Activated CD8-positive, alpha-beta memory T cell treated with anti-CD3 and anti-CD28 coated beads, Interleukin-2, amount 50 U/mL, for 24 hours (primary cell): ENCODE measurements around the gene PDE4C.
"Not testable (repeated sequence)": the region's sequence is repeated elsewhere in the genome, so short reads cannot be mapped to it uniquely, and the experiment has no call there.

Experiments
- DNase-seq: peaks from one replicate; pipeline ENCODE4 v3.0.0-alpha.2; 2020; ENCODE audit errors: extremely low read depth

The PDE4C gene

DNA sequence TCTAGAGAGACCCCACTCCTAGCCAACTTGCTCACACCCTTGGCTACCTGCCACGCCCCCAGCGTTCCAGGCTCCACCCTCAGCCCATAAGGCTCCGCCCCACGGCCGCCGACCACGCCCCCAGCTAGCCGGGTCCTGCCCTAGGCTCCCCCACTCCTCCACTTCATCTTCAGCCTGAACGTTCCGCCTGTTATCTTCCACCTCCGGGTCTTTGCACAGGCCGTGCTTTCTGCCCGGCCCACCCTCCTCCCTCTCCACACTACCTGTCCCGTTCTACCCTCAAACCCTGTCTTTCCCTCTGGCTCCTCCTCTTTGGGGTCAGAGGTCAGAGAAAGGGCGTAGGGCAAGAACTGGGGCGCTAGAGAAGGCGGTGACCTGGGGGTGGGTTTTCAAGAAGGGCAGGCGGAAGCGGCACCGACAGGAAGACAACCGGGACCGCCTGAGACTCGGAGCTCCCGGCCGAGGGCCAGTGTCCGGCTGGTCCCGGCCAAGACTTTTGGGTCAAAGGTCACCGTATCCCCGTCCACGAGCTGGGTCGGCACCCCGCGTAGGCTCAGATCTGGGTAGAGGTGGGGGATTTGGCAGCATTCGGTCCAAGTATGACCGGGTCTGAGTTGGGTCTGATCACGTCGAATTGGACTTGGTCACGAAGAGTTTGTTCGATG, 2.2 kb downstream of the PDE4C start:
- no peak for DNase-seq

DNA sequence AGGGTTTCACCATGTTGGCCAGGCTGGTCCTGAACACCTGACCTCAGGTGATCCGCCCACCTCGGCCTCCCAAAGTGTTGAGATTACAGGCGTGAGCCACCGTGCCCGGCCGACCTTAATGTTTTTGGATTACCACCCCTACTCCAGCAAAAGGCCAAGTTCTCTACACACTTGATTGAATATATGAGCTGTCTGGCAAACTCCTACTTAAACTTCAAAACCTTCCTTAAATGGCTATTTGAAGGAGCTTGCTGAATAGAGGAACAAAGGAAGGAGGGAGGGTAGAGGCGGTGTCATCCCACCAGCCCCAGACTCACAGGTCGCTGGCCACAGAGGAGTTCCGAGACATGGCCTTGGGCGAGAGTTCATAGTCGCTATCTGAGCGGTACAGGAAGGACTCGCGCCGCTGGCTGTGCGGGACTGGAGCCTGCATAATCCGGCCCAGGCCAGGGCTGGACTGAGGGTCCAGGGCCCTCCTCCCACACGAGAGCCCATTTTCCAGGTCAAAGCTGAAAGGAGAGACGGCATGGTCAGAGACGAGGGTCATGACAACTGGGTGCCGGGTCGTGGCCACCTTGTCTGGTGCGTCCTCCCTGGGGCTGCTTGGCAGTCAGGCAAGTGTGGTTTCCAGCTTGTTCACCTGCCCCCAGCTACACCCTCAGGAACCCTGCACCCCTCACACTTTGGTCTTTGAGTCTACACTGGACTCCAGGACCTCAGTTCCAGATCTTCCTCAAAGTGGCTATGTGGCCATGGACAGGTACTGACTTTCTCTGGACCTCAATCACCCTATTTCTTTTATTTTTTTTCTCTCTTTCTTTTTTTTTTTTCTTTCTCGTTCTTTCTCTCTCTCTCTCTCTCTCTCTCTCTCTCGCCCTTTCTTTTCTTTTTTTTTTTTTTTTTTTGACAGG, 4.2 kb downstream of the PDE4C start:
- no peak for DNase-seq

DNA sequence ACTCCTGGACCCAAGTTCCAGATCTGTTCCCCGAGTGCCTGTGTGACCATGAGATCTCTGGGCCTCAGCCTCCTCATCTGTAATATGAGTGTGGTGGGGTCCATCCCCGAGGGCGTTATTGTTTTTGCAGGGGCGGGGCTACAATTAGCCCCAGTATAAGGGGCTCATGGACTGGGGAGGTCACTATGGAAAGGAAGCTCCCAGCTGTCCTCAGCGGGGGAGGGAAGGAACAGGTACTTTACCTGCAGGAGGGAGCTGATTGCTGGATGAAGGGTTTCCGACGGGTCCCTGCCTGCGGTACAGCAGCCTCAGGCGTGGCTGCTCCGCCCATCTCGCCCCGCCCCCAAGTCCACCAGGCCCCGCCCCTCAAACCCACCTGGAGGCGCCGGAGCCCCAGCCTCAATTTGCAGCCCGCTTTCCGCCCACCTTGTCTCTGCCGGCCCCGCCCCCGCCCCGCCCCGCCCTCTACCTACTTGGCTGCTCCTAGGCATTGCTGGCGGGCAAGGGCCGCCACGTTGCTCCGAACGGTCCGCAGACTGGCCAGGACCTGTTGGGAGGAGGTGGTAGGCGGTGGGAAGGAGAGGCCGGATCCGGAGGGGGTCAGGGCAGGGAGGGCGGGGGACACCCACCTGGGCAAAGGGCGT, 5.5 kb downstream of the PDE4C start:
- no peak for DNase-seq

DNA sequence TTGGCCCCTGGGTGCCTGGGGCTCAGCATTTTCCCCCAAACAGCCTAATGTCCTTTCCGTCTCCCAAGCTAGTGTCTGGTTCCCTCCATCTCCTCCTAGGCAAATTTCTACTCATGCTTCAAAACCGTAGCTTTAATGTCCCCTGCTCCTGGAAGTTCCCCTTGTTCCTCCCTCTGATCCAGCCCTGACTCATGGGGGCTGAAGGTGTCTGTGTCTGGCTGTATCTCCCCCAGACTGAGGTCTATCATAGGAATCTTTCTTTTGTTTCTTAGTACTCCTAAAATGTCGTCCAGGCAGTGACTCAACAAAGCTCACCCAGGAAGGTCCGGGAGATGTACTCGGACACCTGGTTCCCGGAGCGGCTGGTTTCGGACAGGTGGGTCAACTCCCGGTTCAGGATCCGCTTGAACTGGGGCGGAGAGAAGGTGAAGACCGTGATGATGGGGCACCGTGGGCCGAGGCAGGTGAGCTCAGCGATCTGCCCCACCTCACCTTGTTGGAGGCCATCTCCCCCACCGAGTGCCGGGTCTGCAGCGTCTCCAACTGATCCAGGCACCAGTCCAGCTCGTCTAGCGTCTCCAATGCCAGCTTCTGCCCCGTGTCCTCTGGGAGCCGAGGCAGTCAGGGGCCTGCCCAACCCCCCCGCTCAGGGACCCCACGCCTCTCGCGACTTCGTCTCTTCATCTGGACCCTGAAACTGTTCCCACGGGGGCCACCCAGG, 6.2 kb downstream of the PDE4C start:
- DNase-seq = no peak

DNA sequence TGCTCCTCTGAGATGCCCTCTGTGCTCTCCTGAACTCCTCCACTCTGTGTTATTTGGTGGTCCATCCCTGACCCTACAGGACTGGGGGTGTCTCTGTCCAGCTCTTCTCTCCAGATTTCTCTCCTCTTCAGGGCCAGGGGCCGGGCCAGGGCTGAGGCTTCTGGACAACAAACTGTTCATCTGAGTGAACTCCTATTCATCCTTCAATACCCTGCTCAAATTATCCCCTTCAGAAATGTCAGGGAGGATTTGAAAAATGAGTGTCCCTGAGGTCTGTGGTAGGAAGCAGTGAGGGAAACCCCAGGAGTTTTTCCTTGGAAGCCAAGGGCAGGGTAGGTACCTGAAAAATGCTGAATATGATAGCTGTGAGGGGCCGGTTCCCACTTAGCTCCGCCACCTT, 7.6 kb downstream of the PDE4C start:
- no peak for DNase-seq

DNA sequence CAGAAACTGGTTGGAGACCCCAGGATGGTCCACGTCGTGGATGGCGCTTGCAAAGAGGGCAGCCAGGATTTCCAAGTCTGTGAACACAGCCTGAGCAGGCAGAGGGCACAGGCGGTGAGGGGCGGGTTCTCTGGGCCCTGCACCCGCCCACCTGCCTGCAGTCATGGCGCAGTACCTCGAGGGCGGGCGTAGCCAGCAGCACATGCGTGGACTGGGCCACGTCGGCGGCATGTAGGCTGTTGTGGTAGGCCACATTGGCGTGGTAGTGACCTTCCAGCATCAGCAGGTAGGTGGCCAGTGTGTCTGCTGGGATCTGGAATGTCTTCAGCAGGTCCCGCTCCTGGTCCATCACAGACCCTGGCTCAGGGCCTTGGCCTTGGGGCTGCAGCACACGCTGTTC, 8.1 kb downstream of the PDE4C start:
- no peak for DNase-seq

DNA sequence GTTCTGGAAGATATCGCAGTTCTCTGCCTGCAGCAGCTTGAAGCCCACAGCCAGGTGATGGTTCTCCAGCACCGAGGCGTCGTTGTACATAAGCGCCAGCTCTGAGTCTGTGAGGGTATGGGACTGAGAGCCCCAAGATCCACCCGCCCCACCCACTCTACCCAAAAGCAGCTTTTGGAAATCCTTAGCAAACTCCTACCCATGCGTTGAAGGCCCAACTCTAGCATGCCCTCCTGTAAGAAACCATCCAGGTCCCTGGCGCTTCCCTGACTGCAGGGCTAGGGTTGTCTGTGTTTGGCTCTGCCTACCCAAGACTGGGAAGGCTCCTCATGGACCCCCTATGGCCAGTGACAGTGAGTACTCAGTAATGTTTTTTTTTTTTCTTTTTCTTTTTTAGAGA, 9.4 kb downstream of the PDE4C start:
- DNase-seq = no peak

DNA sequence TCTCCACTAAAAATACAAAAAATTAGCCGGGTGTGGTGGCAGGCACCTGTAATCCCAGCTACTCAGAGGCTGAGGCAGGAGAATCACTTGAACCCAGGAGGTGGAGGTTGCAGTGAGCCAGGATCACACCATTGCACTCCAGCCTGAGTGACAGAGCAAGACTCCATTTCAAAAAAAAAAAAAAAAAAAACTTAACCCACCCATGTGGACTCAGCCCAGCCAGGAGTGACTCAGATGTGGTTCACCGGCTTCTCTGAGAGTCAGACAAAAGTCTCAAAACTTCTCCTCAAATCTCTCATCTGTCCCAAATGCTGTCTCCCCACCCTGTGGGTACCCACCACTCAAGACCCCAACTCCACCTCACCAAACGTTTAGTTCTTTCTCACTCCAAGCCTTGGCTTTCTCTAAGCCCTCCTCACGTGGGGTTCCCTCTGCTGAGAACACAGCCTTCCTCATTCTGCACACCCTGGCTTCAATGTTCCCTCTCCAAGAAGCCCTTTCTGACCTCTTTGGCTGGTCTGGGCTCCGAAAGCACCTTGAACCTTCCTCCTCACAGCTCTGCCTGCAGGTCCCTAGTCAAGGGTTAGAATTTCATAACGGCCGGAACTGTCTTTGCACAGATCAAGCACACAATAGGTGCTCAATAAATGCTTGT, 11.3 kb downstream of the PDE4C start:
- no peak for DNase-seq

DNA sequence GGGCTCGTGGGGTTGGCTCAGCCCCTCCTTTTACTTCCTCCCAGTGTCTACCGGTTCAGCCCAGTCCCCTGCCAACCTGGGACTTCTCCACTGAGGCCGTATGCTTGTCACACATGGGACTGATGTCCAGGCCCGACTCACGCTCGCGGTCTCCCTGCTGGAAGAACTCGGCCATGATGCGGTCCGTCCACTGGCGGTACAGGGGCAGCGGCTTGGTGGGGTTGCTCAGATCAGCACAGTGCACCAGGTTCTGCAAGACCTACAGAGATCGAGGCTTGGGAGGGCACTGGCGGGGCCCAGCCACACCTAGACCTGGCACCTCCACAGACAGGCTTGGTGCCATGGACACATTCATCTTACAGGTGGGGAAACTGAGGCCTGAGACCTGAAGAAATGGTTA, 14.6 kb downstream of the PDE4C start:
- DNase-seq = no peak

DNA sequence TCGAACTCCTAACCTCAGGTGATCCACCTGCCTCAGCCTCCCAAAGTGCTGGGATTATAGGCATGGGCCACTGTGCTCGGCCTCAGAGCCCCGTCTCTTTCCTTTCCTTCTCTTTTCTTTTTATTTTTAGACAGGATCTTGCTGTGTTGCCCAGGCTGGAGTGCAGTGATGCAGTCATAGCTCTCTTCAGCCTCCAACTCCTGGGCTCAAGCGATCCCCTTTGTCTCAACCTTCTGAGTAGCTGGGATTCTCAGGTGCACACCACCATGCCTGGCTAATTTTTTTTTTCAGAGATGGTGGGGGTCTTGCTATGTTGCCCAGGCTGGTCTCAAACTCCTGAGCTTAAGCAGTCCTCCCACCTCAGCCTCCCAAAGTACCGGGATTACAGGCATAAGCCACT, 16.3 kb downstream of the PDE4C start:
- not testable (repeated sequence) for DNase-seq

DNA sequence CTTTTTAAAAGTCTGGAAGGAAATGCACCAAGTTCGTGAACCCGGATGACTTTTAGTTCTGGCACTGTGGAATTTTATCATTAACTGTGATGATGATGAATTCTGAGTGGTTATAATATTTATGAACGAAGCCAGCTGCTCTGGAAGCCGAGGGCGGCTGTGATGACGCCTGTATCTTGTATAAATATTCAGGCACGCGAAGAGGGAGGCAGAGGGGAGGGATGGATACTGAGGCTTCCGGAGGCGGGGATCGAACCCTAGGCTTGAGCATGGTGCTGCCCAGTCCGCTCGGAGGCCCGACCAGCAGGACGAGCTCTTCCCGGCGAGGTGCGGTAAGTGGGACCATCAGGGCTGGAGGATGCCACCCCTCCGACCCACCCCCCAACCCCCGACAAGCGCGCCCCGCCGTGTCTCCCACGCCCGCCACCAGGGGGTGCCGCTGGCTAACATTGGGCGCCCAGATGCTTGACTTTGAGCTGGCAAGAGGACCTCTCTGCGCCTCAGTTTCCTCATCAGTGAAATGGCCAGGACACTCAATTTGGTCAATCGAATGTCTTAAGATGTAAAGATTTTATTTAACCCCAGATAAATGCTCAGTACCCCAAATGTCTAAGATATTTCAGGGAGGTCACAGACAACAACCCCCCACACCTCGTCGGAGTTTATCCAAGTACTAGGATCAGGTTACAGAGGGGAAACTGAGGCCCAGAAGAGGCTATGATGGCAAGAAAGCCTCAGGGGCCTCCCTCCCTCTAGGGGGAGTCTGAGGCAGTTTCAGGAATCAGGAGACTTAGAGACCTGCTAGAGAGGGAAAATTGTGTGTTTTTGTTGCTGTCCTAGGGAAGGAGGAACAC, 17.9 kb downstream of the PDE4C start:
- no peak for DNase-seq

DNA sequence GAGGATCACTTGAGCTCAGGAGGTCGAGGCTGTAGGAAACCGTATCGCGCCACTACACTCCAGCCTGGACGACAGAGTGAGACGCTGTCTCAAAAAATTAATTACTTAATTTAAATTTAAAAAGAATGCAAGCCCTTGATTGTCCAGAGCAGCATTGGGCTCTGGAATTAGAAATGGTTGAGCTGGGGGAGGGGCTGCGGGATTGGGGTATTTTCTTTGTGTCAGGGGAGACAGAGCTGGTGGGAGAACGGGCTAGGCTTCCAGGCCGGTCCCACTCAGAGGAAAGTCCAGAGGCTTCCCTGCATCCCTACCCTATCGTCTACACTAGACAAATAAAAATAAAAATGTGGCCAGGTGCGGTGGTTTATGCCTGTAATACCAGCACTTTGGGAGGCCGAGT, 20.2 kb downstream of the PDE4C start:
- DNase-seq = no peak

DNA sequence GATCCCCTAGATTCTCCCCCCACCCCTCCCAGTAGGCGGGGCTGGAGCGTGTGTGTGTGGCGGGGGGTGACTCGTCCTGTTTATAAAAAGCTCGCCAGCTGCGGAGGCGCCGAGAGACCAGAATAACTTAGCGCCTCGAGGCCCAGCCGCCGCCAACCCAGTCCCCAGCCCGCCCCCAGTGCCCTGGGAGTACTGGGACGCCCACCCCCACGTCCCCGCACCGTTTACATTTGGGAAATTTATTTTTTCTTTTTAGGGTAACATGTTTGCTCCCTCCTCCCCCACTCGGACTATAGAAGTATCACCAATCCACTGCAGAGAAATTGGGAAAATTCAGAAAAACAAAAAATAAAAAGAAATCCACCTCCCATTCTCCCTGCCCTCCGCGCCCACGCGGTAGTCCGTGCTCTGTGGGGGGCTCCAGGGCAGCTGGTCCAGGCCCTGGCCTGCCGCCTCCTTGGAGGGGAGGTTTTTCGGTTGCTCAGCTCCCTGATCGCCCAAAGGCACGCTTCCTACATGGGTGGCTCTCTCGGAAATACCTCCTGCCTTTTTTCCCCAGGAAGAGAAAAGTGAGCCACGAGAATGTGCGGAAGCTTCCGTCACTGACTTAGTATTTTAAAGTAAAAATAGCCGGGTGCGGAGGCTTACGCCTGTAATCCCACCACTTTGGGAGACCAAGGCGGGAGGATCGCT, 20.9 kb downstream of the PDE4C start:
- no peak for DNase-seq

DNA sequence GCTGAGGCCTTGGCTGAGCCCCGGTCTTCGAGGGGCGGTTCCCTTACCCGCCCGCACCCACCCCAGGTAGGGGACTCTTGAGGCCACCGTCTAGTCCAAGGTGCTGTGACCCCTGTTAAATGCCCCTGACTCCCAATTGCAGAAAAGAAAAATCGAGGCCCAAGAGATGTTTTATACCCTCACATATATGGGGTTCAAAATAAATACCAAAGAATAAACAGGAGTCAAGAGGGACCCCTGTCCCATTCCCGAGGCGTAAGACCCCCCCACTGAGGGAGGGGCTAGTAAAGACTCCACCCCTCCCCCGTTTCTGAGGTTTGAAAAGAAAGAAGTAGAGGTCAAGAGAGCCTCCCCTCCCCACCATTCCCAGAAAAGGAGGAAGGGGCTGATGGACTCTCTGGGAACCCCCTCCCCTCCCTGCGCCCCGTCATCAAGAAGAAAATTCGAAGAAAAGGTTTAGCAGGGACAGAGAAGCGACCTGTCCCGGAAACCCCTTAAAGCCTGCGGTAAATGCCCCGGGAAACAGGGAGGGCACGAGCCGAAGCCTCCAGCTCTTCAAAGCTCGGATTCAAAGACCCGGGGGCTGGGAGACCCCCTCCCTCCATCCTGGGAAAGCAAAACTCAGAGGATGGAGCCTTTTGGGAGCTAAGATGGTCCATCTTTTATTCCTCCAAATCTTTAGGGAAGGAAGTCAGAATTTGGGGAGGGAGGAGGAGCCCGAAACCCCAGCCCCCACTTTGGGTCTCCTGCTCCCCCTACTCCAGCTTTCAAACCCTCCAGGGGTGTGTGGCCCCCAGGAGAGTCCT, 21.6 kb downstream of the PDE4C start:
- DNase-seq = no peak

DNA sequence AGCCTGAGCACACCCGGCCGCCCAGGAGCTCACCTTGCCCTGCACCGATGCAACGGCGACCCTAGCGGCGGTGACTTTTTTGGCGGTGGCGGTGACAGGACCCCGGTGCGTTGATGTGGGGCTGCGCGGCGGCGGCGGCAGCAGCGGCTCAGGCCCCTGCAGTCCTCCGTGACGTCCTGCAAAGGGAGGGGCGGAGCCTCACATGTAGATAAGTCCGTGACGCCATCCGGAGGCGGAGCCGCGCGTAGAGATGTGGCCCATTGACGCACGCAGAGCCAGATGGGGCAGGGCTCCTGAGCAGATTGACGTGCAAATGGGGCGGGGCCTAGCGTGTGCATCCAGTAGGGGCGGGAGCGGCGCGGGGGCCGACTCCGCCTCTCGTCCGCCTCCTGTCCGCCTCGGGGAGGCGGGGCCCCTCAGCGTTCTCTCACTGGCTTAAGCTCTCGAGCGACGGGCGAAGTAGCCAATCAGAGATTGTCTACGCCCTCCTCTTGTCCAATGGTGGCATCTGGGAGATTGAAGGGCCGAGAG, 22.3 kb downstream of the PDE4C start, which contains the start of gene RAB3A:
RAB3A (minus strand) TSS at position 180 of the 531 bp plus-strand sequence. CDS start 1,302 bp downstream, outside the sequence.
- DNase-seq = peak; percentile 100

DNA sequence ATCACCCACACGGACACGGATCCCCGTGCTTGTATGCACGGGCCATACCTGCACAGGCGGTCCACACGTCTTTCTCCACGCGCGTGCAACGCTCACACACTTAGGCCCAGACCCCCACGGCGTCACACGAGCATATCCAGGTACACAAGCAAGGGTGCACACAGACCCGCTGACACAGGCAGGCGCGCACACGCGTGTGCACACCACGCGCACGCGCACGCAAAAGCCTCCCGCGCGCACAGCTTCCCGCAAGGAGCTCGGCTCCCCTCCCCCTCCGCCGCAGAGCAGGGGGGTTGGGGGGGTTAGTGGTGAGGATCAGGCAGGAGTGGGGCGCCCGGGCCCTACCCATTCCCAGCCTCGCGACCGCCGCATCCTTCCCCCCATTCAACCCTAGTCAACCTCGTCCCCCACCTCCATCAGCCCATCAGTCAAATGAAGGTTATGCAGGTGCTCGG, 22.8 kb downstream of the PDE4C start:
- DNase-seq = no peak

DNA sequence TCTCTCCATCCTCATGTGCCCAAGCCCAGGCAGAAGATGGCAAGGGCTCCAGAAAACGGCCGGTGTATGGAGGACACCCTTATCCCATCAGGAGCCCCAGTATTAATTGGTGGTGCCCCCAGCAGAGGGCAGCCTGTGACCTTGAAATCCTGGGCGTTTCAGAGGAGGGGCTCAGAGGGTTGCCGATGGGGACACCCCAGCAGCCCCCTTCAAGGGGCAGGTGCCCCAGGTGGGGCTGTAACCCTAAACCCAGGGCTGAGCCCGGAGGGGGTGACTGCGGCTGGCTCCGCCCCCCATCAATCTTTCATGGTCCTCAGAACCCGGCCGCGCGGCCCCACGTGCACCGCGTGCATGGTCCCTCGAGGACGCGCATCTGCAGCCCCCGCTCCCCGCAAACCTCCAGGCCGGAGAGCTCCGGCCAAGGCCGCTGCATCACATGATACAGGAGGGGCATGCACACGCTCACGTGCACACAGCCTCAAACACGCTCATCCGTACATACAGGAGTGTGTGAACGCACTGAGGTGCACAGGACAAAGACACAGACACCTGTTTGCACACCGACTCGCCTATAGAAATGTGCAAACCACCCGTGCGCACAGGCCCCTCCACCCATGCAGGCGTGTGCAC, 23.3 kb downstream of the PDE4C start:
- DNase-seq = no peak

DNA sequence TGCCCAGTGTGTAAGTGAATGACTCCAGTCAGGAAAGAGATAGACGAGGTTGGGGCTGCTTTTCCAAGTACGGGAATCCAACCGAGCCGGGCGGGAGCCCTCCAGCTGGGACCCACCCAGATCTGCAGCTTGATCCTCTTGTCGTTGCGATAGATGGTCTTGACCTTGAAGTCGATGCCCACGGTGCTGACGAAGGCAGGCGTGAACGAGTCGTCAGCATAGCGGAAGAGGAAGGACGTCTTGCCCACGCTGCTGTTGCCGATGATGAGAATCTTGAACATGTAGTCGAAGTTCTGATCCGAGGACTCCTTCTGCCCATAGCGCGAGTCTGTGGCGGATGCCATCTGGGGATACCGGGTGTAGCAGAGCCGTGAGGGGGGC, 23.9 kb downstream of the PDE4C start:
- DNase-seq = no peak
